GM12878 (cell line): ENCODE results near the gene PKD1. TPM values are rescaled to one million over a fixed set of nuclear protein-coding genes. Genes with fewer than 3 reads are reported as not detected.

Experiments used
- ATAC-seq: fragments of 200-7000 bp; cut with Tn5 transposase; 3 replicates; pipeline ENCODE4 v1.9.1; 2020; ENCODE audit warnings: mild to moderate bottlenecking, moderate library complexity
- BruUV-seq: library from RNA; stranded (reverse); fragments of 400-500 nt; replicated peaks from 2 replicates; lab custom pipeline; 2021; lab: Mats Ljungman, UMichigan
- CTCF ChIA-PET: fragments of 300-600 bp; sonication (Branson Sonifier 250); formaldehyde crosslinking; extraction: SDS; loops from one replicate; lab custom pipeline; 2021; ENCODE audit warnings: inconsistent platforms; lab: Yijun Ruan, JAX
- POLR2A ChIA-PET: fragments of 350-600 bp; formaldehyde crosslinking; extraction: SDS; loops from one replicate; lab custom pipeline; 2021; ENCODE audit warnings: inconsistent platforms; lab: Charles Lee
- RAD21 ChIA-PET: fragments of 300-600 bp; sonication (Branson Sonifier 250); formaldehyde crosslinking; loops from one replicate; lab custom pipeline; 2023; ENCODE audit warnings: antibody characterized with exemption; ENCODE audit not compliant: unreplicated experiment; lab: Charles Lee
- SMC1A ChIA-PET: fragments of 300-600 bp; sonication (Branson Sonifier 250); formaldehyde crosslinking; loops from one replicate; lab custom pipeline; 2023; ENCODE audit not compliant: unreplicated experiment, uncharacterized antibody; lab: Charles Lee
- DNase-seq: peaks from one replicate; pipeline ENCODE4 v3.0.0-alpha.2; 2011; ENCODE audit warnings: low read depth, low spot score
- FAIRE-seq: peaks from 3 replicates; lab custom pipeline; 2011; peaks lifted over from hg19 to GRCh38; lab: Jason Lieb, UNC
- H2AFZ ChIP-seq: 2 replicates; pipeline ENCODE4 v1.6.0; 2011; ENCODE audit warnings: low read depth, low read length, control low read depth; ENCODE audit not compliant: control insufficient read depth
- H3K27ac ChIP-seq: 2 replicates; pipeline ENCODE4 v1.5.1; 2011; ENCODE audit warnings: control low read depth; ENCODE audit not compliant: control insufficient read depth, insufficient read depth
- H3K27me3 ChIP-seq, 2 experiments: replicated peaks in 1 of 2; 2 replicates each; pipeline versions ENCODE4 v1.6.0 to v1.6.1; 2011; ENCODE audit warnings: low read length in 1 of 2; ENCODE audit not compliant: control insufficient read depth in 2 of 2, insufficient read depth in 2 of 2
- H3K36me3 ChIP-seq, 2 experiments: 2 replicates each; pipeline ENCODE4 v1.5.1; 2011; ENCODE audit warnings: low read length in 1 of 2; ENCODE audit not compliant: control insufficient read depth in 2 of 2, insufficient read depth in 2 of 2
- H3K4me1 ChIP-seq: 2 replicates; pipeline ENCODE4 v1.6.1; 2011; ENCODE audit warnings: mild to moderate bottlenecking, low read length, moderate library complexity, mixed read lengths; ENCODE audit not compliant: control insufficient read depth, insufficient read depth
- H3K4me2 ChIP-seq: 2 replicates; pipeline ENCODE4 v1.6.0; 2011; ENCODE audit warnings: control low read depth; ENCODE audit not compliant: control insufficient read depth, insufficient read depth
- H3K4me3 ChIP-seq: fragments of 200-600 bp; sonication (generic); 2 replicates; pipeline ENCODE4 v1.5.1; 2016
- H3K79me2 ChIP-seq: 2 replicates; pipeline ENCODE4 v1.6.0; 2011; ENCODE audit warnings: low read length; ENCODE audit not compliant: control insufficient read depth, insufficient read depth
- H3K9ac ChIP-seq: 2 replicates; pipeline ENCODE4 v1.8.0; 2011; ENCODE audit warnings: low read length, control low read depth, mixed read lengths; ENCODE audit not compliant: control insufficient read depth, insufficient read depth
- H3K9me3 ChIP-seq: replicated peaks from 3 replicates; pipeline ENCODE4 v1.5.1; 2011; ENCODE audit warnings: mild to moderate bottlenecking, low read length; ENCODE audit not compliant: control insufficient read depth, insufficient read depth
- H4K20me1 ChIP-seq: 2 replicates; pipeline ENCODE4 v1.6.0; 2011; ENCODE audit not compliant: control insufficient read depth, insufficient read depth
- EP300 ChIP-seq, 2 experiments: fragments of 150-350 bp in 1 of 2; IDR thresholded peaks; 2 replicates each; pipeline ENCODE4 v1.6.1; 2011 to 2012; ENCODE audit warnings: low read depth in 2 of 2, low read length in 2 of 2, borderline replicate concordance in 1 of 2, improper control_type of control experiment in 1 of 2, inconsistent platforms in 1 of 2; ENCODE audit not compliant: control insufficient read depth in 1 of 2
- JUND ChIP-seq: IDR thresholded peaks from 2 replicates; pipeline ENCODE4 v1.6.1; 2012; ENCODE audit warnings: low read depth, mild to moderate bottlenecking, low read length, improper control_type of control experiment, moderate library complexity
- NR2C1 ChIP-seq: fragments of 450-650 bp; IDR thresholded peaks from 2 replicates; pipeline ENCODE4 v1.6.1; 2017; ENCODE audit warnings: antibody characterized with exemption, mild to moderate bottlenecking, moderate library complexity
- TCF12 ChIP-seq: IDR thresholded peaks from 2 replicates; pipeline ENCODE4 v1.6.1; 2011; ENCODE audit warnings: low read depth, mild to moderate bottlenecking, low read length
- WGBS: methylation state at CpG from one replicate; pipeline ENCODE4 v1.1.6; 2016; ENCODE audit warnings: low lambda C conversion rate; ENCODE audit not compliant: insufficient replicate concordance, insufficient coverage; ENCODE audit errors: missing lambda C conversion rate; 5-methylcytosine and 5-hydroxymethylcytosine counted together
- in situ Hi-C: fragments of 300-500 bp; cut with MboI; formaldehyde crosslinking; loops from 9 replicates; pipeline ENCODE4 v1.14.3; 2018; ENCODE audit warnings: mixed read lengths
- intact Hi-C: fragments of 100-400 bp; cut with micrococcal nuclease; formaldehyde crosslinking; loops from one replicate; pipeline ENCODE4 v1.14.2; 2022; ENCODE audit not compliant: unreplicated experiment
- polyA plus RNA-seq, 11 experiments: library from polyadenylated mRNA; depleted of rRNA in 4 of 11; unstranded in 6 of 11; stranded (reverse) in 5 of 11; fragments of >200 nt; fragmentation: Nextera tagmentation in 4 of 11; fragmentation: Illumina TruSeq in 1 of 11; extraction: Ambion mirVana in 4 of 11; extraction: Trizol in 1 of 11; gene quantifications; 1 replicate in 1 of 11; 2 replicates in 10 of 11; pipeline versions ENCODE4 v1.2.1 to v1.2.3, GENCODE V29; 2011 to 2016; ENCODE audit warnings: inconsistent platforms in 2 of 11, missing spikeins in 2 of 11, low read depth in 1 of 11
- total RNA-seq, 4 experiments: library from RNA; depleted of rRNA in 3 of 4; stranded (reverse); fragments of >200 nt in 3 of 4; fragmentation: Illumina TruSeq in 1 of 4; extraction: Trizol in 1 of 4; gene quantifications; 2 replicates each; pipeline versions ENCODE4 v1.2.1 to v1.2.3, GENCODE V29; 2013 to 2021
- TF ChIP-seq, protein P1 (sequence below): fragments of 450-650 bp; IDR thresholded peaks from 2 replicates; pipeline ENCODE4 v1.6.1; 2018; ENCODE audit warnings: mild to moderate bottlenecking, low read depth, moderate library complexity; ENCODE audit not compliant: partially characterized antibody
- TF ChIP-seq, protein P2 (sequence below): IDR thresholded peaks from 2 replicates; pipeline ENCODE4 v1.6.1; 2012; ENCODE audit warnings: low read depth, low read length, improper control_type of control experiment
- TF ChIP-seq, protein P3 (sequence below): fragments of 450-650 bp; IDR thresholded peaks from 2 replicates; pipeline ENCODE4 v1.6.1; 2018; ENCODE audit warnings: borderline replicate concordance, mild to moderate bottlenecking; ENCODE audit not compliant: partially characterized antibody
- TF ChIP-seq, protein P4 (sequence below): fragments of 450-650 bp; IDR thresholded peaks from 2 replicates; pipeline ENCODE4 v1.6.1; 2016; ENCODE audit warnings: mild to moderate bottlenecking

Gene PKD1
- total and polyA plus RNA-seq, 10 of the 15 experiments (the other 5 are each of a cell fraction or from before 2014, with no cell fraction given), result 0.11 to 62.0 (median 6.1) TPM

DNA sequence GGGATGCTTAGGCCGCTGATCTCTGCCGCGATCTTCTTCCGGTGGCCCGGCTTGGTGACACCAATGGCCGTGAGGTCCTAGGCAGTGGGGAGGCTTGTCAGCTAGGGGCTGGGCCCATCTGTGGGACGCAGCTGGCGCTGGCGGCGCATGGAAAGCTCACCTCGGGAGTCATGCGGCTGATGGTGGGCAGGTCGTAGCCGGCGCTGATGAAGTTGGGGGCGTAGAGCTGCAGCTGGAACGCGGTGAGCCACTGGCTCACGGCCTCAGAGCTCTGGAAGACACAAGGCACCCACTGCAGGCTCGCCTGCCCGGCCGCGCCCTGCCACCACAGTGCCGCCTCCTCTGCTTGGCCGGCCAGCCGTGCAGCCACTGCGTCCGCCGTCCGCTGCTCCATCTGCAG lies 48.0 kb upstream of the PKD1 start:
- H3K4me2 ChIP-seq, result no peak overlapping the region
- no peak overlapping the region for H3K4me3 ChIP-seq
- H3K4me1 ChIP-seq, result no peaks in the 10 kb centered on the region
- H3K27me3 ChIP-seq, result no peaks in the 10 kb centered on the region; a peak in 1 of 4 replicates
- FAIRE-seq (no peak), ATAC-seq (peak; percentile 48; the same call in 2 of the 3 replicates), DNase-seq (no peak)
- no peaks in the 10 kb centered on the region for H3K79me2 ChIP-seq
- no TSS peak for BruUV-seq
- ChIA-PET SMC1A (no interaction called here), RAD21 (no interaction called here), CTCF (no interaction called here), POLR2A (no interaction called here)
- no peaks in the 10 kb centered on the region for H3K9me3 ChIP-seq
- H3K27ac ChIP-seq, result no peak overlapping the region
- 37% methylated on average over 24 of the region's 30 CpGs for WGBS
- H3K36me3 ChIP-seq, result no peaks in the 10 kb centered on the region
- no peak overlapping the region for H3K9ac ChIP-seq
- H2AFZ ChIP-seq, result no peak overlapping the region
- H4K20me1 ChIP-seq, result no peaks in the 10 kb centered on the region
- TF ChIP-seq, protein P1, sequence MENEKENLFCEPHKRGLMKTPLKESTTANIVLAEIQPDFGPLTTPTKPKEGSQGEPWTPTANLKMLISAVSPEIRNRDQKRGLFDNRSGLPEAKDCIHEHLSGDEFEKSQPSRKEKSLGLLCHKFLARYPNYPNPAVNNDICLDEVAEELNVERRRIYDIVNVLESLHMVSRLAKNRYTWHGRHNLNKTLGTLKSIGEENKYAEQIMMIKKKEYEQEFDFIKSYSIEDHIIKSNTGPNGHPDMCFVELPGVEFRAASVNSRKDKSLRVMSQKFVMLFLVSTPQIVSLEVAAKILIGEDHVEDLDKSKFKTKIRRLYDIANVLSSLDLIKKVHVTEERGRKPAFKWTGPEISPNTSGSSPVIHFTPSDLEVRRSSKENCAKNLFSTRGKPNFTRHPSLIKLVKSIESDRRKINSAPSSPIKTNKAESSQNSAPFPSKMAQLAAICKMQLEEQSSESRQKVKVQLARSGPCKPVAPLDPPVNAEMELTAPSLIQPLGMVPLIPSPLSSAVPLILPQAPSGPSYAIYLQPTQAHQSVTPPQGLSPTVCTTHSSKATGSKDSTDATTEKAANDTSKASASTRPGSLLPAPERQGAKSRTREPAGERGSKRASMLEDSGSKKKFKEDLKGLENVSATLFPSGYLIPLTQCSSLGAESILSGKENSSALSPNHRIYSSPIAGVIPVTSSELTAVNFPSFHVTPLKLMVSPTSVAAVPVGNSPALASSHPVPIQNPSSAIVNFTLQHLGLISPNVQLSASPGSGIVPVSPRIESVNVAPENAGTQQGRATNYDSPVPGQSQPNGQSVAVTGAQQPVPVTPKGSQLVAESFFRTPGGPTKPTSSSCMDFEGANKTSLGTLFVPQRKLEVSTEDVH, result no peak
- TF ChIP-seq, protein P2, sequence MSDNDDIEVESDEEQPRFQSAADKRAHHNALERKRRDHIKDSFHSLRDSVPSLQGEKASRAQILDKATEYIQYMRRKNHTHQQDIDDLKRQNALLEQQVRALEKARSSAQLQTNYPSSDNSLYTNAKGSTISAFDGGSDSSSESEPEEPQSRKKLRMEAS, result no peak
- TF ChIP-seq, protein P3, sequence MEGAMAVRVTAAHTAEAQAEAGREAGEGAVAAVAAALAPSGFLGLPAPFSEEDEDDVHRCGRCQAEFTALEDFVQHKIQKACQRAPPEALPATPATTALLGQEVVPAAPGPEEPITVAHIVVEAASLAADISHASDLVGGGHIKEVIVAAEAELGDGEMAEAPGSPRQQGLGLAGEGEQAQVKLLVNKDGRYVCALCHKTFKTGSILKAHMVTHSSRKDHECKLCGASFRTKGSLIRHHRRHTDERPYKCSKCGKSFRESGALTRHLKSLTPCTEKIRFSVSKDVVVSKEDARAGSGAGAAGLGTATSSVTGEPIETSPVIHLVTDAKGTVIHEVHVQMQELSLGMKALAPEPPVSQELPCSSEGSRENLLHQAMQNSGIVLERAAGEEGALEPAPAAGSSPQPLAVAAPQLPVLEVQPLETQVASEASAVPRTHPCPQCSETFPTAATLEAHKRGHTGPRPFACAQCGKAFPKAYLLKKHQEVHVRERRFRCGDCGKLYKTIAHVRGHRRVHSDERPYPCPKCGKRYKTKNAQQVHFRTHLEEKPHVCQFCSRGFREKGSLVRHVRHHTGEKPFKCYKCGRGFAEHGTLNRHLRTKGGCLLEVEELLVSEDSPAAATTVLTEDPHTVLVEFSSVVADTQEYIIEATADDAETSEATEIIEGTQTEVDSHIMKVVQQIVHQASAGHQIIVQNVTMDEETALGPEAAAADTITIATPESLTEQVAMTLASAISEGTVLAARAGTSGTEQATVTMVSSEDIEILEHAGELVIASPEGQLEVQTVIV, result no peak
- no peak for TF ChIP-seq TCF12
- TF ChIP-seq JUND, result no peak
- TF ChIP-seq, protein P4, sequence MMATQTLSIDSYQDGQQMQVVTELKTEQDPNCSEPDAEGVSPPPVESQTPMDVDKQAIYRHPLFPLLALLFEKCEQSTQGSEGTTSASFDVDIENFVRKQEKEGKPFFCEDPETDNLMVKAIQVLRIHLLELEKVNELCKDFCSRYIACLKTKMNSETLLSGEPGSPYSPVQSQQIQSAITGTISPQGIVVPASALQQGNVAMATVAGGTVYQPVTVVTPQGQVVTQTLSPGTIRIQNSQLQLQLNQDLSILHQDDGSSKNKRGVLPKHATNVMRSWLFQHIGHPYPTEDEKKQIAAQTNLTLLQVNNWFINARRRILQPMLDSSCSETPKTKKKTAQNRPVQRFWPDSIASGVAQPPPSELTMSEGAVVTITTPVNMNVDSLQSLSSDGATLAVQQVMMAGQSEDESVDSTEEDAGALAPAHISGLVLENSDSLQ, result no peak
- no peak for TF ChIP-seq EP300 (IDR thresholded peaks at IDR 0.05; ENCODE audit: borderline replicate concordance in 1 of 2, control insufficient read depth in 1 of 2, low read depth in 2 of 2, low read length in 2 of 2)
- no peak for TF ChIP-seq NR2C1
- intact Hi-C loops, result no loop called here
- in situ Hi-C loops, result no loop called here
